RWPE1 (cell line): ENCODE measurements around the gene CHD5.

Experiments
- CTCF ChIA-PET: fragments of 350-600 bp; sonication (Branson Sonifier 250); formaldehyde crosslinking; extraction: SDS; loops from one replicate; lab custom pipeline; 2021; lab: Yijun Ruan, JAX
- POLR2A ChIA-PET: fragments of 400-600 bp; formaldehyde crosslinking; extraction: SDS; loops from one replicate; lab custom pipeline; 2020; ENCODE audit warnings: antibody characterized with exemption; ENCODE audit not compliant: low non-redundant PET; lab: Yijun Ruan, JAX
- DNase-seq: peaks from one replicate; pipeline ENCODE4 v3.0.0; 2012; ENCODE audit warnings: low spot score
- H3K27ac ChIP-seq: fragments of 450-650 bp; 2 replicates; pipeline ENCODE4 v1.5.1; 2017
- TF ChIP-seq, protein P1 (sequence below): fragments of 450-650 bp; conservative IDR thresholded peaks from 2 replicates; pipeline ENCODE4 v1.5.1; 2017; ENCODE audit warnings: low read depth, mild to moderate bottlenecking

The CHD5 gene

DNA sequence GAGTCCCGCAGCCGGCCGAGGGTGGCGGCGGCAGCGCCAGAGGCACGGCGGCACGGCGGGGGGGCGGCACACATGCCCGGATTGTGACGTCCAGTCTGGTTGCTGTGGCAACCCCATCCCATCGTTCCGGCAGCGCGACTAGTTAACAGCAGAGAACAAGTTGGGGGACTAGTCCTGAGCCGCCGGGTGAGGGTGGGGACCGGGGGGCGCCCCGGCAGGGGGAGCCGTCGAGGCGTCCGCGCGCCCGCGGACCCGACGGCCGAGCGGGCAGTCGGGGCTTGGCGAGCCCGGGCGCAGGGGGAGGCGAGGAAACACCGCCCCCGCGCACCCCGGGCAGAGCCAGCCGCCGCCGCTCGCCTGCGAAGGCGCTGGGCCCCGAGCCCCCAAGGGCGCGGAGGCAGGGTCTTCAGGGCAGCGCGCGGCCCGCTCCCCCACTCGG lies at the start of gene CHD5:
Gene CHD5, minus strand, starts transcription at position 54 of the 439 bp plus-strand sequence. CDS start 298 bp downstream, outside the sequence.
- ChIA-PET CTCF (no interaction called here), POLR2A (no interaction called here)
- TF ChIP-seq, protein P1, sequence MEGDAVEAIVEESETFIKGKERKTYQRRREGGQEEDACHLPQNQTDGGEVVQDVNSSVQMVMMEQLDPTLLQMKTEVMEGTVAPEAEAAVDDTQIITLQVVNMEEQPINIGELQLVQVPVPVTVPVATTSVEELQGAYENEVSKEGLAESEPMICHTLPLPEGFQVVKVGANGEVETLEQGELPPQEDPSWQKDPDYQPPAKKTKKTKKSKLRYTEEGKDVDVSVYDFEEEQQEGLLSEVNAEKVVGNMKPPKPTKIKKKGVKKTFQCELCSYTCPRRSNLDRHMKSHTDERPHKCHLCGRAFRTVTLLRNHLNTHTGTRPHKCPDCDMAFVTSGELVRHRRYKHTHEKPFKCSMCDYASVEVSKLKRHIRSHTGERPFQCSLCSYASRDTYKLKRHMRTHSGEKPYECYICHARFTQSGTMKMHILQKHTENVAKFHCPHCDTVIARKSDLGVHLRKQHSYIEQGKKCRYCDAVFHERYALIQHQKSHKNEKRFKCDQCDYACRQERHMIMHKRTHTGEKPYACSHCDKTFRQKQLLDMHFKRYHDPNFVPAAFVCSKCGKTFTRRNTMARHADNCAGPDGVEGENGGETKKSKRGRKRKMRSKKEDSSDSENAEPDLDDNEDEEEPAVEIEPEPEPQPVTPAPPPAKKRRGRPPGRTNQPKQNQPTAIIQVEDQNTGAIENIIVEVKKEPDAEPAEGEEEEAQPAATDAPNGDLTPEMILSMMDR, result no peak
- no peak for DNase-seq
- H3K27ac ChIP-seq, result no peak within 1 kb of the TSS

DNA sequence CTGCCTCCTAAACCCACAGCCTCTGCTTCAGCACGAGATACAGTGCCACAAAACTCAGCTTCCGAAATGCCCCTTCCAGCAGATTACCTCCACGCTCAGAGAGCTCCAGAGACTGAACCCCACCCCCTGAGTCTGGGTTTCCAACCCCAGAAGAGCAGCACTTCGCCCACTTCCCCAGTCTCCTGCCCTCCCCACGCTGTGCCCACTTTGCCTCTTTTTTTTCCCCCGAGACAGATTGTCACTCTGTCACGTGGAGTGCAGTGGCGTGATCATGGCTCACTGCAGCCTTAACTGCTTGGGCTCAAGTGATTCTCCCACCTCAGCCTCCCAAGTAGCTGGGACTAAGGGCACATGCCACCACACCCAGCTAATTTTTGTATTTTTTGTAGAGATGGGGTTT lies 45.5 kb upstream of the CHD5 start:
- H3K27ac ChIP-seq, result peak overlapping the region; percentile 12; the same call in 1 of the 2 replicates
- CTCF ChIA-PET, result interaction anchor here (1.0 to 1.1 kb wide), 2 partner anchors 16 to 21 kb away, joined by 3 read pairs; no protein-coding TSS in a partner anchor
- no peak for DNase-seq
- POLR2A ChIA-PET, result no interaction called here
- TF ChIP-seq, protein P1, result no peak

DNA sequence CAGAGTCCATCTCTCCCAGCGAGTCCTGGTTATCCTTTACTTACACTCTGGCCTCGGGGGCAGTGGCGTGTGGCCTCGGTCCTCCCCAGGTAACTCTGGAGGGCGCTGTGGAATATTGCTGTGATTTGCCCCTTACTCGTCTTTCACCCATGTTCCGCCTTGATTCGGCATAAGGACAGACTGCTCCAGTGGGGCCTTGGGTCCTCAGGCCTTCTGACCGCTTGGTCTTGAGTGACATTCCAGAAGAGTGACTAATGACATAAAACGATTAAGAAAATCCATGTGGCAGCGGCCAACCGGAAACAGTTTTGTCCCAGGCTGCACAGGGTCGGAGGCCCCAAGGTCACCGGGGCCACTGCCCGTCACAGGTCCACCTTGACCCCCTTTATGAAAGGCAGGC lies 44.6 kb upstream of the CHD5 start:
- TF ChIP-seq, protein P1, result no peak
- POLR2A ChIA-PET, result no interaction called here
- DNase-seq, result no peak
- CTCF ChIA-PET, result interaction anchor here (1.0 kb wide), 1 partner anchor 15 kb away, joined by 3 read pairs; no protein-coding TSS in a partner anchor
- H3K27ac ChIP-seq, result peak overlapping the region; percentile 12; the same call in 1 of the 2 replicates

DNA sequence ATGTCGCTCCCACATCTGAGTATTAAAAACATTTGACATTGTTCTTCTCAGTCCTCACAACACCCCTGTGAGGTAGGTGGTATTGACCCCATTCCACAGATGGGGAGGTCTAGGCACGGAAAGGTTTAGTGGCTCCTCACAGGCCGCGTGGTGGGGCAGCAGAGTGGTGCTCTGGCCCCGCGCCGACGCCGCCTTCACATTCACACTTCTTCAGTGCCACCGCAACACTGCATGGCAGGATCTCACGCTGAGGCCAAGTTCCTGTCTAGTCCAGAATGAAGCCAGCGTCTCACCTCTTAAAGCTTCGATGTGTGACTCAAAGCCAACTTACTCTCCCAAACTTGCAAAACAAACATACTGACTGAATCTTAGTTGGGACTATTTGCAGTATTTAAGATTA lies 43.5 kb upstream of the CHD5 start:
- TF ChIP-seq, protein P1, result no peak
- H3K27ac ChIP-seq, result peak overlapping the region; percentile 50; the same call in 1 of the 2 replicates
- CTCF ChIA-PET, result no interaction called here
- POLR2A ChIA-PET, result interaction anchor here (0.5 kb wide), 1 partner anchor 15 kb away, joined by 3 read pairs; no protein-coding TSS in a partner anchor
- no peak for DNase-seq

DNA sequence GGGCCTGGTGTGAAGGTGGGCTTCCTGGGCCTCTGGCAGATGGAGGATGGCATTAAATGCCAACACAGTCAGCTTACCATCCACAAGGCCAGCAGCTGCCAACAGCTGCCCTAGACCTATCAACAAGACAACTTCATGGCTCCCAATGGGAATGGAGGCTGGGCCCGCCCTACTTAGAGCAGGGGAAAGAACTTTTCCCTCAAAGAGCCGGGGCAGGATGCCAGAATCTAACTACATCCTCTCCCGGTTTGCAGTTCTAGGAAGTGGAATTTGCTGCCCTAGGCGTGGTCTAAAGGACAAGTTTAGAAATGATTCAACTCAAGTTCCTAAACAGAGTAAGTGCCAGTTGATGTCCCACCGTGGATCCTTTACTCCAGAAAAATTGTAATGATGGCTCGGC lies 42.5 kb upstream of the CHD5 start:
- H3K27ac ChIP-seq, result peak overlapping the region; percentile 50
- CTCF ChIA-PET, result no interaction called here
- DNase-seq, result no peak
- POLR2A ChIA-PET, result no interaction called here
- TF ChIP-seq, protein P1, result no peak

DNA sequence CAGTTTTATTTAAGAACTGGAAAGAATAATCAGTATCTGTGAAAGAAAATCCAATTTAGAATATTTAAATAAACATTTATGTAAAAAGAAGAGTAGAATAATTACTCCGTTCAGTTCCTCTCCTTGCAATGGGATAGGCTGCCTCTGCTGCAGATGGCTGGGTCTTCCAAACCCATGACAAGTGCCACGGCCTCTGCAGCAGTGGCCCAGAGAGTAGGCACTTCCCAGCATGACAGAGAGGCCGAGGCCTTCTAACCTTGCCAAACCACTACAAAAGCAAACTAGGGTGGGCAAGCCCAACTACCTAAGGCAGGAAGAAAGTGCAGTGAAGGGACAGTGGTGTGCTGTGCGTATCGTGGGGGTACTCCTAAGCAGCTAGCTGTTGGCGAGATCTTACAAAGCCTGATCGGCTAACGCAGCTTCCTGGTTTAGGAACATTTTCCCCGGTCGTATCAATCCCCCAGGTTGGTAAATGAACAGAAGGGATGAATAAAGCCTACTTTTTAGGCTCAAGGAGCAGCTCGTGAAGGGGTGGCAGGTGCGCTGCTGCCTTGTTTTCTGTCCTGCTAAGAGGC lies 41.2 kb upstream of the CHD5 start:
- ChIA-PET CTCF (interaction anchor here (0.8 kb wide), 1 partner anchor 265 kb away, joined by 3 read pairs; no protein-coding TSS in a partner anchor), POLR2A (no interaction called here)
- TF ChIP-seq, protein P1, result no peak
- H3K27ac ChIP-seq, result no peak overlapping the region
- no peak for DNase-seq
